ENCODE data around the gene COX6A2.
A peak's percentile ranks its signal among the peaks of the same experiment; 100 is the strongest.
"Not testable (repeated sequence)": the region's sequence is repeated elsewhere in the genome, so short reads cannot be mapped to it uniquely, and the experiment has no call there.

COX6A2 gene

GRCh38 chr16:31451681-31452351 lies 23.7 kb upstream of the COX6A2 start:
- no peak for DNase-seq (ENCODE audit: low read depth, low spot score)
- Histone ChIP-seq H3K4me3 (no peak overlapping the region), H3K9ac (ENCODE audit: insufficient read length) (no peak overlapping the region), H3K27ac (no peak overlapping the region), H3K36me3 (ENCODE audit: insufficient read depth, low read length) (no peaks in the 10 kb centered on the region), H3K9me3 (ENCODE audit: low read depth, low read length) (no peaks in the 10 kb centered on the region)
- TF ChIP-seq POLR2AphosphoS5 (IDR thresholded peaks at IDR 0.05; ENCODE audit: borderline replicate concordance, low read depth, low read length), result no peak; the same call in 1 of the 2 replicates
- TF ChIP-seq FOXP2 (optimal IDR thresholded peaks at IDR 0.05; ENCODE audit: control extremely low read depth, extremely low read length, insufficient read depth), result no peak
- TF ChIP-seq EZH2 (IDR thresholded peaks at IDR 0.05), result no peak

DNA sequence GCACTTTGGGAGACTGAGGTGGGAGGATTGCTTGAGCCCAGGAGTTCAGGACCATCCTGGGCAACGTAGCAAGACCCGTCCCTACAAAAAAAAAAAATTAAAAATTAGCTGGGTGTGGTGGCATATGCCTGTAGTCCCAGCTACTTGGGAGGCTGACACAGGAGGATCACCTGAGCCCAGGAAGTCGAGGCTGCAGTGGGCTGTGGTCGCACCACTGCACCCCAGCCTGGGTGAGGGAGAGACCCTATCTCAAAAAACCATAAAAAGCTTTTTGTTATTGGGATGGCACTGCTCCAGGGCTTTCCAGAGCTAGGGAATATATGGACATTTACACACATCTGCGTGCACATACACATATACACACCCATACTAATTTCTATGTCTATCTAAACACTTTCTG lies 23.0 kb upstream of the COX6A2 start:
- Histone ChIP-seq H3K9me3 (ENCODE audit: low read depth, low read length) (no peaks in the 10 kb centered on the region), H3K4me3 (no peak overlapping the region), H3K27ac (no peak overlapping the region), H3K9ac (ENCODE audit: insufficient read length) (no peak overlapping the region), H3K36me3 (ENCODE audit: insufficient read depth, low read length) (no peaks in the 10 kb centered on the region)
- TF ChIP-seq FOXP2 (optimal IDR thresholded peaks at IDR 0.05; ENCODE audit: control extremely low read depth, extremely low read length, insufficient read depth) (no peak), EZH2 (IDR thresholded peaks at IDR 0.05) (no peak), POLR2AphosphoS5 (IDR thresholded peaks at IDR 0.05; ENCODE audit: borderline replicate concordance, low read depth, low read length) (no peak)
- DNase-seq (ENCODE audit: low read depth, low spot score), result no peak

DNA sequence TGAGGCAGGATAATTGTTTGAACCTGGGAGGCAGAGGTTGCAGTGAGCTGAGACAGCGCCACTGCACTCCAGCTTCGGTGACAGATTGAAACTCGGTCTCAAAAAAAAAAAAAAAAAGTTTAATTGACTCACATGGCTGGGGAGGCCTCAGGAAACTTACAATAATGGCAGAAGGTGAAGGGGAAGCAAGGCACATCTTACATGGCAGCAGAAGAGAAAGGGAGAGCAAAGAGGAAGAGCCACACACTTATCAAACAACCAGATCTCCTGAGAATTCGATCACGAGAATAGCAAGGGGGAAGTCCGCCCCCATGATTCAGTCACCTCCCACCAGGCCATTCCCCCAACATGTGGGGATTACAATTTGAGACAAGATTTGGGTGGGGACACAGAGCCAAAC lies 17.8 kb upstream of the COX6A2 start:
- not testable (repeated sequence) for H3K36me3 ChIP-seq (ENCODE audit: insufficient read depth, low read length); H3K9me3 ChIP-seq (ENCODE audit: low read depth, low read length); H3K9ac ChIP-seq (ENCODE audit: insufficient read length); DNase-seq (ENCODE audit: low read depth, low spot score); H3K27ac ChIP-seq; H3K4me3 ChIP-seq

DNA sequence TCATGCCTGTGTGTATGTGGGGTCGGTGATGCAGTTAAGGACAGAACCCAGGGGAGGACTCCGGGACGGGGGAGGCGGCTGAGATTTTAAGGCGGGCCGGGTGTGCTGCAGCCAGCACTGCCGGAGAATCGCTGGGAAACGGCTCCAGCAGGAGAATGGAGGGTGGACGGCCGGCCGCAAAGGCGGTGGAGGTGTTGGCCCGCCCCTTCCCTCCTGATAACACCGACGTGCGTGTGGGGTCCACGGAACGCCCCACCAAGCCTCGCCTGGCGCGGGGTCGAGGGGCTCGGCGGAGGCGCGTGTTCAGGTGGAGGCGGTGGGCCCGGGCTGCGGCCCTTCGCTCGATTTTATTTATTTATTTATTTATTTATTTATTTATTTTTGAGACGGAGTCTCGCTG lies 13.8 kb upstream of the COX6A2 start:
- TF ChIP-seq POLR2AphosphoS5 (IDR thresholded peaks at IDR 0.05; ENCODE audit: borderline replicate concordance, low read depth, low read length), result no peak
- no peak for TF ChIP-seq EZH2 (IDR thresholded peaks at IDR 0.05)
- TF ChIP-seq FOXP2 (optimal IDR thresholded peaks at IDR 0.05; ENCODE audit: control extremely low read depth, extremely low read length, insufficient read depth), result no peak
- Histone ChIP-seq H3K9me3 (ENCODE audit: low read depth, low read length) (no peaks in the 10 kb centered on the region), H3K27ac (no peak overlapping the region), H3K9ac (ENCODE audit: insufficient read length) (no peak overlapping the region), H3K36me3 (ENCODE audit: insufficient read depth, low read length) (no peaks in the 10 kb centered on the region), H3K4me3 (no peak overlapping the region)
- DNase-seq (ENCODE audit: low read depth, low spot score), result no peak

- no peak overlapping the region for H3K9ac ChIP-seq (ENCODE audit: insufficient read length)
- no peak overlapping the region for H3K4me3 ChIP-seq
- DNase-seq (ENCODE audit: low read depth, low spot score), result no peak
- no peaks in the 10 kb centered on the region for H3K36me3 ChIP-seq (ENCODE audit: insufficient read depth, low read length)
- H3K9me3 ChIP-seq (ENCODE audit: low read depth, low read length), result no peaks in the 10 kb centered on the region
- TF ChIP-seq EZH2 (IDR thresholded peaks at IDR 0.05), result no peak
- TF ChIP-seq POLR2AphosphoS5 (IDR thresholded peaks at IDR 0.05; ENCODE audit: borderline replicate concordance, low read depth, low read length), result no peak
- TF ChIP-seq FOXP2 (optimal IDR thresholded peaks at IDR 0.05; ENCODE audit: control extremely low read depth, extremely low read length, insufficient read depth), result no peak
- H3K27ac ChIP-seq, result peak overlapping the region; percentile 29
Observed at GRCh38 chr16:31440516-31441184, 12.5 kb upstream of the COX6A2 start.

GRCh38 chr16:31439519-31439918 lies 11.4 kb upstream of the COX6A2 start:
- Histone ChIP-seq H3K9me3 (ENCODE audit: low read depth, low read length) (no peaks in the 10 kb centered on the region), H3K4me3 (no peak overlapping the region), H3K9ac (ENCODE audit: insufficient read length) (no peak overlapping the region), H3K27ac (peak overlapping the region; percentile 50; the same call in 1 of the 2 replicates), H3K36me3 (ENCODE audit: insufficient read depth, low read length) (no peaks in the 10 kb centered on the region)
- no peak for TF ChIP-seq EZH2 (IDR thresholded peaks at IDR 0.05)
- DNase-seq (ENCODE audit: low read depth, low spot score), result no peak

DNA sequence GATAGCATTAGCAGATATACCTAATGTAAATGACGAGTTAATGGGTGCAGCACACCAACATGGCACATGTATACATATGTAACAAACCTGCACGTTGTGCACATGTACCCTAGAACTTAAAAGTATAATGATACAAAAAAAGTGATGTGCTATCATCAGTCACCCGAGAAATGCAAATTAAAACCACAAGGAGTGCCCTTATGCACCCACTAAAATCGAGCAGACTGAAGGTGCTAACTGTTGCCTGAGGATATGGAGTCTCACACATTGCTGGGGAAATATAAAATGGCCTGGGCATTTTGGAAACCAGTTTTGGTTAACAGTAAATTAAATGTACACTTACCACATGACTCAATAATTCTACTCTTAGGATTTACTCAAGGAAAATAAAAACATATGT lies 10.9 kb upstream of the COX6A2 start:
- not testable (repeated sequence) for H3K9me3 ChIP-seq (ENCODE audit: low read depth, low read length); H3K4me3 ChIP-seq; H3K36me3 ChIP-seq (ENCODE audit: insufficient read depth, low read length); DNase-seq (ENCODE audit: low read depth, low spot score); H3K9ac ChIP-seq (ENCODE audit: insufficient read length)
- peak overlapping the region; percentile 50; the same call in 1 of the 2 replicates for H3K27ac ChIP-seq

DNA sequence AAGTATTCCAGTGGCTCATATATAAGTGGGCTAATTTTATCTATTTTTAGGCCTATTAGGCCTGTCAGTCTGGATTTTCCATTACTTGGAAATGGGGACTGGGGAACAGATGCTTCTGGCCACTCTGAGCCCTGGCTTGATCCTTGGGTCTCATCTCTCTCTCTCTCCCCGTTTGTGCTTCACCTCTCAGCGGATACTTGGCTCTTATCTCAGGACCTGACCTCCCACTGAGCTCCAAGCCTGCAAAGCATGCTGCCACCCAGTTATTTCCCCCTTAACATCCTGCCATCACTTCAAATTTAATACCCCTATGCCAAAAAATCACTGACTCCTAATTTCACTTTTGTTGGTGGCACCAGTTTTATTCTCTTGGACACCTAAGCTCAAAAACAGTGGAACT lies 10.3 kb upstream of the COX6A2 start:
- Histone ChIP-seq H3K9me3 (ENCODE audit: low read depth, low read length) (no peaks in the 10 kb centered on the region), H3K36me3 (ENCODE audit: insufficient read depth, low read length) (no peaks in the 10 kb centered on the region), H3K4me3 (no peak overlapping the region), H3K9ac (ENCODE audit: insufficient read length) (no peak overlapping the region), H3K27ac (no peak overlapping the region)
- DNase-seq (ENCODE audit: low read depth, low spot score), result no peak
- no peak for TF ChIP-seq FOXP2 (optimal IDR thresholded peaks at IDR 0.05; ENCODE audit: control extremely low read depth, extremely low read length, insufficient read depth)
- no peak for TF ChIP-seq POLR2AphosphoS5 (IDR thresholded peaks at IDR 0.05; ENCODE audit: borderline replicate concordance, low read depth, low read length)
- no peak for TF ChIP-seq EZH2 (IDR thresholded peaks at IDR 0.05)
